Stimulated activated CD4-positive, alpha-beta T cell treated with anti-CD3 and anti-CD28 coated beads, Interleukin-1b, Interleukin-23, amount 100 ng/mL, for 24 hours (primary cell): Measurements from ENCODE around the gene C2CD4B.

Source experiments
- DNase-seq, 4 experiments: peaks; one replicate each; pipeline ENCODE4 v3.0.0-alpha.2; 2020; ENCODE audit warnings: low read depth in 4 of 4, low spot score in 1 of 4

Gene C2CD4B

GRCh38 chr15:62120776-62121175 is 44.3 kb downstream of the C2CD4B start:
- no peak for DNase-seq

- DNase-seq, result no peak
These were observed 45.2 kb downstream of the C2CD4B start for GRCh38 chr15:62119874-62120273.

- DNase-seq, result no peak
These were observed 45.7 kb downstream of the C2CD4B start for GRCh38 chr15:62119227-62119864.

GRCh38 chr15:62118520-62119226 is 46.4 kb downstream of the C2CD4B start:
- DNase-seq, result no peak

GRCh38 chr15:62115847-62116246 is 49.2 kb downstream of the C2CD4B start:
- no peak for DNase-seq
